GM18867 (cell line): ENCODE data around the gene AUTS2.

Source experiments
- ATAC-seq: cut with Tn5 transposase; IDR thresholded peaks from one replicate; pipeline ENCODE4 v1.9.1; 2021; ENCODE audit warnings: mild to moderate bottlenecking, moderate library complexity; ENCODE audit not compliant: unreplicated experiment

The AUTS2 gene

GRCh38 chr7:69684369-69685292, 86.4 kb downstream of the AUTS2 start:
- no peak for ATAC-seq

- ATAC-seq: peak; percentile 68
Observed at GRCh38 chr7:69685293-69685631, 87.0 kb downstream of the AUTS2 start.

- no peak for ATAC-seq
Observed at GRCh38 chr7:69686366-69686765, 88.1 kb downstream of the AUTS2 start.

GRCh38 chr7:69687739-69688433, 89.6 kb downstream of the AUTS2 start:
- ATAC-seq: no peak

GRCh38 chr7:69690329-69690728, 92.1 kb downstream of the AUTS2 start:
- ATAC-seq: no peak

- no peak for ATAC-seq
Observed at GRCh38 chr7:69691327-69691726, 93.1 kb downstream of the AUTS2 start.

- ATAC-seq: no peak
Observed at GRCh38 chr7:69691734-69692133, 93.5 kb downstream of the AUTS2 start.

GRCh38 chr7:69692611-69693010, 94.3 kb downstream of the AUTS2 start:
- ATAC-seq: no peak

- no peak for ATAC-seq
Observed at GRCh38 chr7:69693042-69693441, 94.8 kb downstream of the AUTS2 start.

- ATAC-seq: peak; percentile 89
Observed at GRCh38 chr7:69696054-69696591, 97.8 kb downstream of the AUTS2 start.

GRCh38 chr7:69696686-69697685, 98.7 kb downstream of the AUTS2 start:
- no peak for ATAC-seq

- ATAC-seq: no peak
Observed at GRCh38 chr7:69698109-69698825, 100.0 kb downstream of the AUTS2 start.

GRCh38 chr7:69699931-69700330, 101.7 kb downstream of the AUTS2 start:
- ATAC-seq: no peak

- ATAC-seq: no peak
Observed at GRCh38 chr7:69700331-69700730, 102.1 kb downstream of the AUTS2 start.

- ATAC-seq: no peak
Observed at GRCh38 chr7:69701288-69701687, 103.0 kb downstream of the AUTS2 start.

- ATAC-seq: no peak
Observed at GRCh38 chr7:69702357-69702756, 104.1 kb downstream of the AUTS2 start.

- ATAC-seq: no peak
Observed at GRCh38 chr7:69703099-69703498, 104.8 kb downstream of the AUTS2 start.

GRCh38 chr7:69706070-69706469, 107.8 kb downstream of the AUTS2 start:
- no peak for ATAC-seq

- ATAC-seq: no peak
Observed at GRCh38 chr7:69708857-69709256, 110.6 kb downstream of the AUTS2 start.
